HepG2 (cell line): ENCODE results near the gene UBXN1. TPM values are rescaled to one million over a fixed set of nuclear protein-coding genes. Genes with fewer than 3 reads are reported as not detected.
A peak's percentile ranks its signal among the peaks of the same experiment; 100 is the strongest.

Source experiments
- ATAC-seq: fragments of 200-7000 bp; cut with Tn5 transposase; 3 replicates; pipeline ENCODE4 v1.9.1; 2020; ENCODE audit warnings: mild to moderate bottlenecking, moderate library complexity
- BruUV-seq: library from RNA; stranded (reverse); fragments of 400-500 nt; replicated peaks from 2 replicates; lab custom pipeline; 2021; lab: Mats Ljungman, UMichigan
- CTCF ChIA-PET: fragments of 300-600 bp; formaldehyde crosslinking; extraction: SDS; loops from one replicate; lab custom pipeline; 2021; ENCODE audit warnings: low total read pairs, inconsistent platforms, low intra/inter-chr PET ratio; lab: Yijun Ruan, JAX
- POLR2A ChIA-PET: fragments of 350-600 bp; sonication (Branson Sonifier 250); formaldehyde crosslinking; loops from one replicate; lab custom pipeline; 2020; ENCODE audit warnings: antibody characterized with exemption, inconsistent platforms; lab: Yijun Ruan, JAX
- DNase-seq: peaks from one replicate; pipeline ENCODE4 v3.0.0-alpha.2; 2015; ENCODE audit warnings: low spot score
- FAIRE-seq: peaks from 3 replicates; lab custom pipeline; 2011; peaks lifted over from hg19 to GRCh38; lab: Jason Lieb, UNC
- H2AFZ ChIP-seq: one replicate; pipeline ENCODE4 v1.6.1; 2011; ENCODE audit warnings: low read length, inconsistent platforms
- H3K27ac ChIP-seq: fragments of 300-600 bp; 3 replicates; pipeline ENCODE4 v1.8.0; 2011; ENCODE audit warnings: mixed run types, mild to moderate bottlenecking, mixed read lengths, low read length, inconsistent platforms; ENCODE audit not compliant: insufficient read depth; ENCODE audit errors: extremely low read length
- H3K27me3 ChIP-seq, 2 experiments: fragments of 200-600 bp in 1 of 2; 2 replicates in 1 of 2; 3 replicates in 1 of 2; pipeline versions ENCODE4 v1.6.0 to v1.8.0; 2011; ENCODE audit warnings: low read length in 2 of 2, mild to moderate bottlenecking in 2 of 2, moderate library complexity in 2 of 2, inconsistent platforms in 1 of 2; ENCODE audit not compliant: insufficient read depth in 2 of 2, control insufficient read depth in 1 of 2
- H3K36me3 ChIP-seq, 2 experiments: fragments of 200-600 bp in 1 of 2; replicated peaks in 1 of 2; 2 replicates in 1 of 2; 3 replicates in 1 of 2; pipeline versions ENCODE4 v1.5.1 to v1.8.0; 2011; ENCODE audit warnings: low read length in 2 of 2, inconsistent platforms in 1 of 2; ENCODE audit not compliant: insufficient read depth in 2 of 2, control insufficient read depth in 1 of 2
- H3K4me1 ChIP-seq: 2 replicates; pipeline ENCODE4 v1.5.1; 2012; ENCODE audit warnings: low read length, inconsistent platforms; ENCODE audit not compliant: insufficient read depth
- H3K4me2 ChIP-seq: 2 replicates; pipeline ENCODE4 v1.6.0; 2011; ENCODE audit warnings: low read depth, low read length, inconsistent platforms
- H3K4me3 ChIP-seq, 3 experiments: fragments of 200-600 bp in 1 of 3; sonication (generic), shearing (Covaris generic) in 1 of 3; replicated peaks in 1 of 3; 2 replicates each; pipeline ENCODE4 v1.5.1; 2011 to 2016; ENCODE audit warnings: low read length in 3 of 3, inconsistent platforms in 2 of 3, low read depth in 2 of 3, mild to moderate bottlenecking in 2 of 3, control low read depth in 1 of 3, mixed read lengths in 1 of 3; ENCODE audit not compliant: insufficient read depth in 1 of 3
- H3K79me2 ChIP-seq: one replicate; pipeline ENCODE4 v1.6.1; 2011; ENCODE audit warnings: low read length, inconsistent platforms; ENCODE audit not compliant: insufficient read depth
- H3K9ac ChIP-seq: 2 replicates; pipeline ENCODE4 v1.6.0; 2011; ENCODE audit warnings: mild to moderate bottlenecking, low read depth, low read length, inconsistent platforms; ENCODE audit not compliant: insufficient read depth
- H3K9me3 ChIP-seq: 2 replicates; pipeline ENCODE4 v1.5.1; 2012; ENCODE audit warnings: mild to moderate bottlenecking, low read length
- H4K20me1 ChIP-seq: 2 replicates; pipeline ENCODE4 v1.6.0; 2011; ENCODE audit warnings: inconsistent platforms, mild to moderate bottlenecking, low read length, moderate library complexity; ENCODE audit not compliant: insufficient read depth
- ATF4 ChIP-seq, 2 experiments: fragments of 450-650 bp in 1 of 2; sonication (generic) in 1 of 2; formaldehyde crosslinking; IDR thresholded peaks; 2 replicates each; pipeline versions ENCODE4 v1.5.0 to v1.8.0; 2020 to 2022; ENCODE audit warnings: mild to moderate bottlenecking in 1 of 2, missing genetic modification reagents in 1 of 2
- ELF4 ChIP-seq: sonication (generic); formaldehyde crosslinking; IDR thresholded peaks from 2 replicates; pipeline ENCODE4 v1.5.0; 2020; ENCODE audit warnings: missing genetic modification reagents, mild to moderate bottlenecking, moderate library complexity, borderline replicate concordance
- MBNL3 ChIP-seq: fragments of 250-450 bp; sonication (Bioruptor Pico); conservative IDR thresholded peaks from 2 replicates; pipeline ENCODE4 v1.8.0; 2022; ENCODE audit warnings: mild to moderate bottlenecking, inconsistent platforms
- MXD3 ChIP-seq: IDR thresholded peaks from 2 replicates; pipeline ENCODE4 v1.6.1; 2016; ENCODE audit warnings: mild to moderate bottlenecking, missing biosample characterization, missing genetic modification reagents
- MXD4 ChIP-seq: IDR thresholded peaks from 2 replicates; pipeline ENCODE4 v1.6.1; 2016; ENCODE audit warnings: mild to moderate bottlenecking, missing biosample characterization, missing genetic modification reagents
- RBM39 ChIP-seq: fragments of 200-400 bp; formaldehyde crosslinking; IDR thresholded peaks from one replicate; pipeline ENCODE4 v1.6.1; 2018; ENCODE audit warnings: antibody characterized with exemption, mild to moderate bottlenecking, low read depth, low read length; ENCODE audit not compliant: poor library complexity, severe bottlenecking
- SMYD3 ChIP-seq: sonication (generic); formaldehyde crosslinking; IDR thresholded peaks from 2 replicates; pipeline ENCODE4 v1.8.1; 2023; ENCODE audit warnings: mild to moderate bottlenecking, missing genetic modification reagents
- TAF15 ChIP-seq: fragments of 200-400 bp; formaldehyde crosslinking; IDR thresholded peaks from one replicate; pipeline ENCODE4 v1.6.1; 2018; ENCODE audit warnings: mild to moderate bottlenecking, low read depth, low read length; ENCODE audit not compliant: poor library complexity, severe bottlenecking
- TMF1 ChIP-seq: sonication (generic); formaldehyde crosslinking; IDR thresholded peaks from 2 replicates; pipeline ENCODE4 v1.8.1; 2022; ENCODE audit warnings: low read depth, missing genetic modification reagents
- TSC22D2 ChIP-seq: sonication (generic); formaldehyde crosslinking; IDR thresholded peaks from 2 replicates; pipeline ENCODE4 v1.5.1; 2020; ENCODE audit warnings: missing genetic modification reagents, mild to moderate bottlenecking, borderline replicate concordance
- ZFP90 ChIP-seq: sonication (generic); formaldehyde crosslinking; IDR thresholded peaks from 2 replicates; pipeline ENCODE4 v1.8.0; 2022; ENCODE audit warnings: missing genetic modification reagents, mild to moderate bottlenecking, inconsistent platforms, borderline replicate concordance
- ZNF296 ChIP-seq: sonication (generic); formaldehyde crosslinking; conservative IDR thresholded peaks from 2 replicates; pipeline ENCODE4 v1.5.0; 2020; ENCODE audit warnings: mild to moderate bottlenecking, missing genetic modification reagents
- ZNF549 ChIP-seq: sonication (generic); formaldehyde crosslinking; IDR thresholded peaks from 2 replicates; pipeline ENCODE4 v1.5.0; 2020; ENCODE audit warnings: missing genetic modification reagents
- ZSCAN20 ChIP-seq: sonication (generic); formaldehyde crosslinking; IDR thresholded peaks from 2 replicates; pipeline ENCODE4 v1.4.0; 2020; ENCODE audit warnings: missing genetic modification reagents, mild to moderate bottlenecking, borderline replicate concordance
- WGBS: methylation state at CpG from one replicate; pipeline ENCODE4 v1.1.6; 2017; ENCODE audit warnings: low lambda C conversion rate; 5-methylcytosine and 5-hydroxymethylcytosine counted together
- in situ Hi-C: cut with HindIII; loops from 2 replicates; pipeline ENCODE4 v1.10.0; 2017; ENCODE audit warnings: low pct_unique_long_range_greater_than_20kb; ENCODE audit not compliant: extremely low pct_ligation_motif_present
- intact Hi-C: fragments of 100-400 bp; cut with micrococcal nuclease; formaldehyde crosslinking; loops from one replicate; pipeline ENCODE4 v1.10.0; 2022; ENCODE audit not compliant: unreplicated experiment
- polyA plus RNA-seq, 8 experiments: library from polyadenylated mRNA; depleted of rRNA in 3 of 8; stranded (reverse) in 7 of 8; unstranded in 1 of 8; fragments of >200 nt; fragmentation: Illumina TruSeq in 4 of 8; extraction: Trizol in 4 of 8; gene quantifications; 2 replicates each; pipeline versions ENCODE4 v1.2.1 to v1.2.3, GENCODE V29; 2011 to 2016; ENCODE audit warnings: low read depth in 4 of 8, missing spikeins in 1 of 8, mixed read lengths in 1 of 8; ENCODE audit not compliant: insufficient read depth in 1 of 8
- total RNA-seq, 5 experiments: library from RNA; depleted of rRNA; stranded (reverse); fragments of >200 nt; fragmentation: Illumina TruSeq; extraction: Trizol; gene quantifications; 2 replicates each; pipeline ENCODE4 v1.2.3, GENCODE V29; 2016; ENCODE audit warnings: low read depth in 1 of 5

UBXN1 gene
- total and polyA plus RNA-seq, 2 of the 13 experiments (the other 11 are each of a cell fraction or from before 2014, with no cell fraction given) = 47.5 to 52.4 TPM

GRCh38 chr11:62664405-62665074, 14.3 kb downstream of the UBXN1 start:
- peaks cover 35% of the 10 kb centered on the region for H3K79me2 ChIP-seq
- peak overlapping the region; percentile 84 for H3K27ac ChIP-seq
- intact Hi-C loops = no loop called here
- peak; percentile 62 for ATAC-seq
- no peaks in the 10 kb centered on the region; the same call in none of the 2 replicates for H4K20me1 ChIP-seq
- H3K27me3 ChIP-seq = no peaks in the 10 kb centered on the region; a peak in 1 of 5 replicates
- ChIA-PET POLR2A (interaction anchor here (0.7 to 4.5 kb wide), 40 partner anchors 10 to 271 kb away, joined by 3 to 186 read pairs (median 10); partner anchors contain the start of genes AHNAK, B3GAT3, EEF1G and GANAB), CTCF (no interaction called here)
- peaks cover 41% of the 10 kb centered on the region for H3K4me1 ChIP-seq
- 6% methylated on average over 8 of the region's 36 CpGs for WGBS
- peak; percentile 64 for DNase-seq
- in situ Hi-C loops = no loop called here
- peak overlapping the region; percentile 69 to 97 (median 91) for H3K4me3 ChIP-seq
- H2AFZ ChIP-seq = no peak overlapping the region
- BruUV-seq = TSS peak; percentile 73
- H3K4me2 ChIP-seq = peak overlapping the region; percentile 52
- H3K9ac ChIP-seq = peak overlapping the region; percentile 91
- peaks cover 0 to 15% of the 10 kb centered on the region in 2 experiments; a peak in 2 of 5 replicates for H3K36me3 ChIP-seq
- FAIRE-seq = no peak
- no peaks in the 10 kb centered on the region for H3K9me3 ChIP-seq
- no peak for TF ChIP-seq TMF1 (CRISPR knock-in tag)
- 0 out of 2 replicates have a peak, but pooled peaks have one; percentile 75 for TF ChIP-seq MXD3 (CRISPR knock-in tag)
- no peak for TF ChIP-seq TAF15
- no peak for TF ChIP-seq ELF4 (CRISPR knock-in tag)
- TF ChIP-seq RBM39 = no peak
- TF ChIP-seq ZNF549 (CRISPR knock-in tag) = peak; percentile 48; the same call in 1 of the 2 replicates
- TF ChIP-seq ATF4 (CRISPR knock-in tag; IDR thresholded peaks at IDR 0.05) = 0 out of 4 replicates have a peak, but pooled peaks of 1 of the 2 experiments have one; percentile 2
- TF ChIP-seq TSC22D2 (CRISPR knock-in tag) = 0 out of 2 replicates have a peak, but pooled peaks have one; percentile 4
- TF ChIP-seq MXD4 (CRISPR knock-in tag) = no peak; the same call in 1 of the 2 replicates
- no peak for TF ChIP-seq MBNL3 (CRISPR knock-in tag)
- TF ChIP-seq ZFP90 (CRISPR knock-in tag) = peak; percentile 20; the same call in 1 of the 2 replicates
- peak; percentile 86; the same call in 1 of the 2 replicates for TF ChIP-seq ZSCAN20 (CRISPR knock-in tag)
- TF ChIP-seq ZNF296 (CRISPR knock-in tag) = 0 out of 2 replicates have a peak, but pooled peaks have one; percentile 19
- no peak for TF ChIP-seq SMYD3 (CRISPR knock-in tag)
